ENCODE results near the gene PRIM2.
"Not testable (repeated sequence)": the region's sequence is repeated elsewhere in the genome, so short reads cannot be mapped to it uniquely, and the experiment has no call there.

Gene PRIM2

DNA sequence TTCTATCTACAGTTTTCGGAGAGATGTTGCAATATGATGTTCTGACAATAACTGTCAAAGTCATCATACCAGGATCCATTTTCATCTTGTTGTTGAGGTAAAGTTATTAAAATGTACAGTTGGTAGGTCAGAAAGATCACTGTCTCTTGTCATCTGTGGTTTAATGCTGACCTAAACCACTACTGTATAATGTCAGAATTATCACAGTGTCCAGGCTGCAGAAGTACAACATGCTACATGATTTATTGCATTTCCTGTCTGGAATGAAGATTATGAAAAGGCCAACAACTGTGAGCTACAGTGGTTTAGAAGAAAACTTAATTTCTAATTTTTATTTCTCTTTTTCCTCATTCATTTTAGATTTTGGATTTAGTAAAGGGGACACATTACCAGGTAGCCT lies 314.3 kb downstream of the PRIM2 start:
- not testable (repeated sequence) for DNase-seq

DNA sequence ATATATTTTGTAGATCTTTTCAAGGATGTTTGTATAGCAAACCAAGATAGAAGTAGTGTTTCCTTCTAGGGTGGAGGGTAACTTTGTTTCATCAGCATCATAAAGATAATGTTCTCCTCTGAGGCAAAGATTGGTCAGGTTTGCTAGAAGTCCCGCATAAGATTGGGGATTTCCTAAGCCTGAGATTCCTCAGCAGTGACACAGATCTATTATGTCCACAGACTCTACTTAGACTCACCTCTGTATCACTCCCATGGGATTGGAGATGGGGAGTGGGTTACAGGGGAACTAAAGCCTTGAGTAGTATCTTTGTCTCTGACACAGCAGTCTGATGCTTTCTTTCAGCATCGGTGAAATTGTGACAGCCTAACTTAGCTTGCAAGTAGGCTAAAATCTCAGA lies 341.1 kb downstream of the PRIM2 start:
- not testable (repeated sequence) for DNase-seq

DNA sequence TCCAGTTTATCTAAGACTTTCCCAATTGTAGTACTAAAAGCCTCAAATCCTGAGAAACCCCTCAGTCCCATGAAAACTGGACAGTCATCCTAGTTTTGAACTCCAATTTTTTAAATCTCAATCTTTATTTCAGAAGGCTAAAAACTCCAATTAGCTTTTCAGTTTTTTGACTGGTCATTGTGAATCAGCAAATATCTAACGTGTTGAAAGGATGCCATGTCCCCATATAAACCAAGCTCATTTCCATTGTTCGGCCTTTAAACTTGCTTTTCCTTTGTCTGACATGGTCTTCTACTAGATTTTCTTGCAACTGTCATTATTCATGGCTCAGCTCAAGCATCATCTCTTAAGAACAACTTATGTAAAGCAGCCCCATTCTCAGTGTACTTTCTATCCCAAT lies 342.4 kb downstream of the PRIM2 start:
- not testable (repeated sequence) for DNase-seq

DNA sequence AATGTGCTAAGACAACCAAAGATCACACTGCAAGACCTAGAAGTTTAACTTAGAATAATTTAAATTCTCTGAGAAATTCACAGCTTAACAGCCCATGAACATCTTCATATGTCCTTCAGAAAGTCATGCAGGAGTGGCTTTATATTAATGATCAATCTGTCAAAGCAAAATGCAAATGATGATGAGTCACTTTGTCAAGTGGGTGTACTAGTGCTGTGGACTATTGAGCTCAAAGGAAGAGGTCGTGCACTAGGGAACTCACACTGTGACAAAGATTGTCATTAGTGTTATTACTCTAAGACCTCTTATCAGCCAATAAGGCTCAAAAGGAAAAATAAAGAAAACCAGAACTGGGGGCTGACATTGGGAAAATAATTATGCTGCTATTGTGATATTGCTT lies 343.5 kb downstream of the PRIM2 start:
- DNase-seq = not testable (repeated sequence)

DNA sequence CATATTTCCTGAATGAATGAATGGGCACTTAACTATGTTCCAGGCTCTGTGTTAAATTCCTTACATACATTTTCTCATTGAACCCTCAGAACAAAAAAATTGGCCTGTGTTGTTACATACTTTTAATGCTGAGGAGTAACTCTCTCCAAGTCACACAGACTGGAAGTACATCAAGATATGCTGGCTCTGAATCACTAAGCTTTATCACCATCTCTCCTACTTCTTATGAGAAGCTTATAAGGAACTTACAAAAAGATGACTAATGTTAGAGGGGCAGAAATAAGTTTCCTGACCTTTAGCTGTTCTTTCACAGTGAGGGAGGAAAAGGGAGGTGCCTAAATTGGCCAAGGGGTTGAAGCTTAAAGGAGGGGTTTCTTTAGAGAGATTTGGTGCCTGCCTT lies 350.7 kb downstream of the PRIM2 start:
- DNase-seq = not testable (repeated sequence)

DNA sequence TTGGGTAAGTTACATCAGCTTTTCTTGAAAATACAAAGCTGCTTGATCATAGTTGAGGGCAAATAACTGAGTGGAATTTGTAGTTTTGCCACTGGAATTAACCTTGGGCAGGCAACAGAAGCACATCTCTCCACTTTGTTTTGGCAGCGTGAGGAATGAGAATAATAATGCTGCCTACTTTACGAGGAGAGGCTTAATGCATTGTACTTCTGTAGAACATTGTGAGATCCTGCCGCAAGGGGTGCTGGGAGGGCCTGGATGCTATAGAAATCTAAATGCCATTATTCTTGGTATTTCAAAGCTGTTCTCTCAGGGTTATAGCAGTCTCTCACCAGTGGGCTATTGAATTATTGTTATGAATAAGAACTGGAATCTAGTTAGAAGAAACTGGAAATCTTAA lies 353.8 kb downstream of the PRIM2 start:
- not testable (repeated sequence) for DNase-seq

DNA sequence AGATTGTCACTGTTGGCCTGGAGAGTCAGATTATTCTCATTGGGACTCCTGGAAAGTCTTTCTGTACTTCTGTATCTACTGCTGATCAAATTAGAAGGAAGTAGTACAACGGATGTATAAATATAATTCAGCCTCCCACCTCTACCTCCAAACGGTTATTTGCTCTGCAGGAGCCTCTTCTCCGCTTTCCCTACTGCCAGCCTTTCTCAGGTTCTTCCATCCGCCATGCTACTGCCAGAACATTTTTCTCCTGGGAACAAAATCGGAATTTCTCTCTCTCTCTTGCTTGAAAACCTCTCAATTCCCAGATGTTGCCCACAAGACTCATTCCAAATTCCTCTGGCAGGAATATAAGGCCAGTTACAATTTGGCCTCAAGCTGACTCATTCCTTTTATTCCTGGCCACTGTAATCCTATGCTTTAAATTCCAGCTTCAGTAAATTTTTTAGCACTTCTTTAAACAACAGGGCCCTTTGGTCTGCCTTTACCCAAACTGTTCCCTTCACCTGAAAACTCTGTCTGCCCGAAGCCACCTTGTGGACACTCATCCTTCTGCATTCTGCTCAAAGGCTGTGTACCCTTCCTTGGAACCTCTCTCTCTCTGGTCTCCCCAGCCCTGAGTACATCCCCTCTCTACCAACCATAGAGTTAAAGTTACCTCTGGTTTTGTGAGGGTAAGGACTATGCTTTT lies 354.7 kb downstream of the PRIM2 start:
- not testable (repeated sequence) for DNase-seq

DNA sequence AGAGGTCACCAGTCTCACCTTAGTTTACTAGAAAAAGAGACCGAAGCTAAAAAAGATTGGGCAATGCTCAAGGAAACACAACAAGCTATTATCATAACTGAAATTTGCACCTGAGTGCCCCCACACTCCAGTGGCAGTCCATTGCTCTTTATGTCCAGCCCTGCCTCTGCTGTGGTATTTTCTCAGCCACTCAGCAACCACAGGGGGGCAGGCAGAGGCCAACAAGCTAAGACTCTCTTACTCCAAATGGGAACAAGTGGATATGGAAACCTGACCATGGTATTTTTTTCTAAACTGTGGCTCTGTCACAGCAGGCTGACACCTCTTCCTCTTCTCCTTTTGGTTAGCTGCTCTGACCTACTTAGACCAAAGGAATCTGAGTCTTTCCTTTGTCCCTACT lies 355.9 kb downstream of the PRIM2 start:
- not testable (repeated sequence) for DNase-seq

DNA sequence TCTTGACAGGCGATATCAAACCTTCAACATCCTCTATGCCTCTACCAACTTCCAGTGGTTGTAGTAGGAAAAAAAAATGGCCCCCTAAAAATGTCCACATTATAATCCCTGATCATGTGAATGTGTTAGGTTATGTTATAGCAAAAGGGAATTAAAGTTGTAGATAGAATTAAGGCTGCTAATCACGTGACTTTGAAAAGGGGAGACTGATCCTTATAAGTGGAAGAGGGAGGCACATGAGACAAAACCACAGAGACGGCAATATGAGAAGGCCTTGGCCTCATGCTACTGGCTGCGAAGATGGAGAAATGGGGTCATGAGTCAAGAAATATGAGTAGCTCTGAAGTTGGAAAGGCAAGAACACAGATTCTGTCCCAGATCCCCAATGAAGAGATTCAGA lies 358.0 kb downstream of the PRIM2 start:
- DNase-seq = not testable (repeated sequence)

DNA sequence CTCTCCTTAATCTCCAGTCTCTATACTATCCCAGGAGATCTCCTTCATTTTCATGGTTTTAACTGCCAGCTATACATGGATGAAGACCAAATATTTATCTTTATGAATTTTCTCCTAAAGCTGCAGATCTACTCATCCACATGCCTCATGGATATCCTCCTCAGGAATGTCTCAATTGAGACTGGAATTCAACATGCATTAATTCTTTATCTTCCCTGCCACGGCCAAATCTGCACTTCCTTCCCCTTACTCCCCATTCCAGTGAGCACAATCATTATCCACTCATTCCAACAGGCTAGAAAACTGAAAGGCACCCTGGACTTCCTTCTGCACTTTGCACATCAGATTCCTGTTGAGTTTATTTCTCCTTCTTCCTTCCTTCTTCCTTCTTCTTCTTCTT lies 379.0 kb downstream of the PRIM2 start:
- not testable (repeated sequence) for DNase-seq
